ENCODE measurements around the gene NPR1.
"Not testable (repeated sequence)": the region's sequence is repeated elsewhere in the genome, so short reads cannot be mapped to it uniquely, and the experiment has no call there.

The NPR1 gene

GRCh38 chr1:153633754-153634665 lies 44.5 kb upstream of the NPR1 start, which contains the start of gene CHTOP:
TSS of gene CHTOP (plus strand) at chr1:153634066. CDS start at chr1:153636589, 2,523 bp downstream.
- TF ChIP-seq CTCF (IDR thresholded peaks at IDR 0.05; ENCODE audit: borderline replicate concordance, control extremely low read depth, extremely low read depth, insufficient read depth, missing control alignments) = no peak
- DNase-seq (ENCODE audit: low spot score) = peak; percentile 99
- in situ Hi-C loops (cut with MboI; ENCODE audit: low sequenced_read_pairs, unreplicated experiment) = no loop called here

GRCh38 chr1:153635872-153636271 lies 42.6 kb upstream of the NPR1 start:
- no peak for DNase-seq (ENCODE audit: low spot score)
- TF ChIP-seq CTCF (IDR thresholded peaks at IDR 0.05; ENCODE audit: borderline replicate concordance, control extremely low read depth, extremely low read depth, insufficient read depth, missing control alignments) = no peak
- in situ Hi-C loops (cut with MboI; ENCODE audit: low sequenced_read_pairs, unreplicated experiment) = no loop called here

- in situ Hi-C loops (cut with MboI; ENCODE audit: low sequenced_read_pairs, unreplicated experiment) = no loop called here
- no peak for TF ChIP-seq CTCF (IDR thresholded peaks at IDR 0.05; ENCODE audit: borderline replicate concordance, control extremely low read depth, extremely low read depth, insufficient read depth, missing control alignments)
- DNase-seq (ENCODE audit: low spot score) = no peak
Measured at GRCh38 chr1:153636312-153636711, 42.2 kb upstream of the NPR1 start.

GRCh38 chr1:153638261-153638660 lies 40.2 kb upstream of the NPR1 start:
- DNase-seq (ENCODE audit: low spot score) = no peak
- no peak for TF ChIP-seq CTCF (IDR thresholded peaks at IDR 0.05; ENCODE audit: borderline replicate concordance, control extremely low read depth, extremely low read depth, insufficient read depth, missing control alignments)
- in situ Hi-C loops (cut with MboI; ENCODE audit: low sequenced_read_pairs, unreplicated experiment) = no loop called here

GRCh38 chr1:153639280-153639679 lies 39.2 kb upstream of the NPR1 start:
- no peak for TF ChIP-seq CTCF (IDR thresholded peaks at IDR 0.05; ENCODE audit: borderline replicate concordance, control extremely low read depth, extremely low read depth, insufficient read depth, missing control alignments)
- DNase-seq (ENCODE audit: low spot score) = no peak
- in situ Hi-C loops (cut with MboI; ENCODE audit: low sequenced_read_pairs, unreplicated experiment) = no loop called here

- DNase-seq (ENCODE audit: low spot score); in situ Hi-C loops (cut with MboI; ENCODE audit: low sequenced_read_pairs, unreplicated experiment): not testable (repeated sequence)
Measured at GRCh38 chr1:153640213-153640612, 38.3 kb upstream of the NPR1 start.

GRCh38 chr1:153640861-153641260 lies 37.6 kb upstream of the NPR1 start:
- no peak for DNase-seq (ENCODE audit: low spot score)
- in situ Hi-C loops (cut with MboI; ENCODE audit: low sequenced_read_pairs, unreplicated experiment) = no loop called here
- TF ChIP-seq CTCF (IDR thresholded peaks at IDR 0.05; ENCODE audit: borderline replicate concordance, control extremely low read depth, extremely low read depth, insufficient read depth, missing control alignments) = no peak
